Iris pigment epithelial cell (primary cell): Measurements from ENCODE around the gene ZIC5.

Source experiments
- DNase-seq: peaks from one replicate; pipeline ENCODE4 v3.0.0-alpha.2; 2011; ENCODE audit warnings: low read depth

Gene ZIC5

DNA sequence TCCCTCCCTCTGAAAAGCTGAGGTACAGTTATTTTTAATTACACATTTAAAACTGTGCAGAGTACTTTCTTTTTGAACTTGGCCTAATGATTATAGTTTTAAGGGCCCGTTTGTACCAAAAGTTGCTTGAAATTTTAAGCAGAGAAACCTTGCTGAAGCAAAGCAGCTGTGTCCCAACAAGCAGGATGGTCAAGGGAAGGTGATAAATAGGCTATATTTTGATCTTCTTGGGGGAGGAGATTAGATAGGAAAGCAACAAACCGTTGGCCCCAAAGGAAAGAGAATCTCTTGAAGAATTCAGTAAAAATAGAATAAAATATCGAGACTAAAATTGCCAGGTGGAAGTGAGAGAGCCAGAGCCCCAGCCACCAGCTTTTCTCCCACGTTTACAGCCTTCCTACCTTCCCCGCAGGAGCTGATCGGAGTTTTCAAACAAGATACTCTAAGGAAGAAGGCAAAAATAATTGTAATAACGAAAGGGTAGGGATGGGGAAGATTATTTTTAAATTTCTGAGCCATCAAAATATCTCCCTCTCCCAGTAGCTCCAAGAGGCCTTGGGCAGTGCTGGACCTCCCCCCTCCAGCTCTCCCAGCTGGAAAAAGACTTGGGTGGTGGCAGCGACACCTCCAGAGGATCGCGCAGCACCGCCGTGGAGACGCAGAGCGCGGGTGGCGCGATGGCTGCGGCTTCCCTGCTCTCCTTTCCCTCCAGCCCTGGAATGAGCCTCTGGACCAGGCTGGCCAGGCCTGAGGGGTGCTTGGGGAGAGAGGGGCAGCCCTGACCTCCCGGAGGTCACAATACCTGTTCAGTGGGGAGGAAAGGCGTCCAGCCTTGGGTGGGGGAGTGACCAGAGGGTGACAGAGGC lies 15.8 kb upstream of the ZIC5 start:
- no peak for DNase-seq

- no peak for DNase-seq
Measured at GRCh38 chr13:99986741-99987140, 15.2 kb upstream of the ZIC5 start.

DNA sequence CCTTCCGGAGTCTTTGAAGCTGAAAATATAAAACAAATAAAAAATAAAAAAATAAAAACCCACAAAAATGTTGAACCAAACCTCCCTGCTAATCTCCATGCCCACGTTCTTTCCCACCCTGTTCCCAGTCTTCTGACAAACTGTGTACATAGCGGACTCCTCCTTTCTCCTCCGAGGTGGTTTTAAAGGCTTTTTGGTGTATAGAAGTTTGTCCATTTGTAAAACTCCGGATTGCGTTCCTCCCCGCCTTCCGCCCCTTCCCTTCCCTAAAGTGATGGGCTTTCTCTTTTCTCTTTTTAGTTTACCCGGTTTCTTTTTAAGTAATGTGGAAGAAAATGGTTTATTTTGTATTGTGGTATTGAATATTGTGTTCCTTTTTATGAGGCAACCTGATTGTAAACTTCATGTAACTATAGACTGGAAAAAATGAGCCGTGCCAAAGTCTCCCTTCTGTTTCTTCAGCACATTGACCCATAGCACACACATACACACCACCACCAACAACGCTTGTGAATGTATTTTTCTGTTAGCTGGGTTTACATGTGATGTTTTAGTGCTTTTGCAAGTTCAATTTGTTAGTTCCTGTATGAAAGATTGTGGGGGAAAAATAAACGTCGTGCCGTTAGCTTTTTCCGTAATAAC lies 14.4 kb upstream of the ZIC5 start:
- DNase-seq, result no peak

- no peak for DNase-seq
Measured at GRCh38 chr13:99985241-99985874, 13.8 kb upstream of the ZIC5 start.

DNA sequence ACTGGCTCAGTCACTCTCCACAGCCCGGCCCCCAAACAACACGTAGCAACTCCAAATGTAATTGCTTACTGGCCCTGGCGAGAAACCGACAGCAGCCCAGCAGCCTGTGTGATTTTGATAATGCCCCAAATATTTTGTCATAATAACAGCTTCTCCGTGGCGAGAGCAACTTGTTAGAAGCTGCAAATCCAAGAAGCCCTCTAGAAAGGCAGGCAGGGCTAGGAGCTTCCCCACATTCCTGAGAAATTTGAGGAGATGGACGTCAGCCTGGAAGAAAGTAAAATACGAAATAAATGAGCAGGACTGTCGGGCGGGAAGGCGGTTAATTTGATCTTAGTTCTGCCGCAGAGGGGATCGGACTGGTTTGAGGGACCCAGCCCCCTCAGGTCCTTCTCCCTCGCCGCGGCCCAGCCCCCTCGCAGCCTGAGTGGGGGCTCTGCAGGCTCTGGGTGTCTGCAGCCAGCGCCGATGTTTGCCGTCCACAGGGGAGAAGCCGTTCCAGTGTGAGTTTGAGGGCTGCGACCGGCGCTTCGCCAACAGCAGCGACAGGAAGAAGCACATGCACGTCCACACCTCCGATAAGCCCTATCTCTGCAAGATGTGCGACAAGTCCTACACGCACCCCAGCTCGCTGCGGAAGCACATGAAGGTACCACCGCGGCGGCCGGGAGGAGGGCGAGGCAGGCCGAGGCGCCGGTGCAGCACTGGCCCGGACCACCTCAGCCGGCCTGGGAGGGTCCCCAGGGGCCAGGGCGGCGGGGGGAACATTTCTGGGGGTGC lies 13.1 kb upstream of the ZIC5 start:
- DNase-seq, result no peak

DNA sequence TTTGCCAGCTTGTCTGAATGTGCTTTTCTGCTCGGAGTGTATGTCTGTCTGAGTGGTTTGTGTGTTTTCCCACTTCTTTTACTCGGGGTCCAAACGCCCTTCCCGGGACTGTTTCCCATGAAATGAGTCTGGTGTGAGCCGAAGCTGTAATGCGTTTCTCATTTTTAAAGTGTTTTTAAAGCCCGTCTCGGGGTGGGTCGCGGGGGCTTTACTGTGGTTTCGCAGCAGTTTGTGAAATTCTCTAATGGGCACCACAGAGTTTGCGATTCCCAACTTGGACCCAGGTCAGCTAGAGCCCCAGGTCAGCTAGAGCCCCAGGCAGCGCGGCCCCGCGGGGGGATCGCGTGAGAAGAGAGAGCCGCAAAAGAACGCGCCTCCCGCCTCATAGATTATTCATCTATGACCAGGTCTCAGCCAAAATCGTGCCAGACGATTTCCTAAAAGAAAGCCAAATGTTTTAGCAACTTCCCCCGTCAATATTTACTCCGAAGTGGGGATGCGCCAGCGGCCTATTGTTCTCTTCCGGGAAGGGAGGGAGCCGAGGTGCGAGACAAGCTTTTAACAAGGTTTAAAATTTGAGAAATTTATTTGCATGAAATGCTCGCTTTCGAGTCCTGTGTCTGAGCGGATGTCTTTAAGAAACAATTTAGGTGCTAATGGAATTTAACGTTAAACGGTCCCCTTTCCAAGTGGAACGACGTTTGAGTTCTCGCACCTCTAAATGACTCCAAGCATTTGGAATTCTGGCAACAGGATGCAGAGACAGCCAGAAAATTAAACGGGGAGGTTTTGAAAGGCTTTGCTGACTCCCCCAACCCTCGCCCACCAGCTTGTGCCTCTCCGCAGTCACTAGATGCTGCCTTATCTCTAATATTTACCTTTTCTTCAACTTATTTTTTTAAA lies 12.2 kb upstream of the ZIC5 start:
- no peak for DNase-seq

DNA sequence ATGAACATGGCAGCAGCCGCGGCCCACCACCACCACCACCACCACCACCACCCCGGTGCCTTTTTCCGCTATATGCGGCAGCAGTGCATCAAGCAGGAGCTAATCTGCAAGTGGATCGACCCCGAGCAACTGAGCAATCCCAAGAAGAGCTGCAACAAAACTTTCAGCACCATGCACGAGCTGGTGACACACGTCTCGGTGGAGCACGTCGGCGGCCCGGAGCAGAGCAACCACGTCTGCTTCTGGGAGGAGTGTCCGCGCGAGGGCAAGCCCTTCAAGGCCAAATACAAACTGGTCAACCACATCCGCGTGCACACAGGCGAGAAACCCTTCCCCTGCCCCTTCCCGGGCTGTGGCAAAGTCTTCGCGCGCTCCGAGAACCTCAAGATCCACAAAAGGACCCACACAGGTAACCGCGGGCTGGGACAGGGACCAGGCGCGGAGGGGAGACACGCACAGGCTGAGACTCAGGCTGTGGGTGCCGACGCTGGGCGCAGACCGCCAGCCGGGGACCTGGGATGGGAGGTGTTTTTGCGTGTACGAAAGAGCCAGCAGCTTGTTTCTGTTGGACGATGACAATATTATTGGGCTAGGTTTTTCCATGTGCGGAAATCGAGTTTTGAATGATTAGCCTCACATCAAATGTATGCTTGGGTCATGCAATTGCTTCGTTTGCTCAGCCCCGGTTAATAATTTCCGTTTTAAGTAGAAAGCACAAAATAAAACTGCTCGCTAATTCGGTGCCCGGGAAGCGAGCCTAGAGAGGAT lies 11.3 kb upstream of the ZIC5 start:
- no peak for DNase-seq

GRCh38 chr13:99982036-99982730 lies 10.6 kb upstream of the ZIC5 start:
- DNase-seq, result no peak

DNA sequence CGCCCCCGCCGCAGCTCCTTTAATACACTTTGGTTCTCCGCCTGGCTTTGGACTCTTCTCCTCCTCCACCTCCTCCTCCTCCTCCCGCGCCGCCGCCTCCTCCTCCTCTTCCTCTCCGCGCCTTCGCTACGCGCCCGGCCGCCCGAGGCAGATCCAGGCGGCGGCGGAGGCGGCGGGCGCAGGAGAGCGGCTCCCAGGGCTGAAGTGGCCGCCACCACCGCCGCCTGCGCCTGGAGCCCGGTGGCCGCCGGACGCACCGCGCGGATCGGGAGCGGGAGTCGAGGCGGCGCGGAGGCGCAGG lies 10.1 kb upstream of the ZIC5 start, which contains the start of gene ZIC2:
Gene ZIC2, plus strand, starts transcription at position 50 of the 301 bp plus-strand sequence. CDS start 281 bp downstream, outside the sequence.
- no peak for DNase-seq

- peak; percentile 44 for DNase-seq
Measured at GRCh38 chr13:99980824-99981734, 9.5 kb upstream of the ZIC5 start.

DNA sequence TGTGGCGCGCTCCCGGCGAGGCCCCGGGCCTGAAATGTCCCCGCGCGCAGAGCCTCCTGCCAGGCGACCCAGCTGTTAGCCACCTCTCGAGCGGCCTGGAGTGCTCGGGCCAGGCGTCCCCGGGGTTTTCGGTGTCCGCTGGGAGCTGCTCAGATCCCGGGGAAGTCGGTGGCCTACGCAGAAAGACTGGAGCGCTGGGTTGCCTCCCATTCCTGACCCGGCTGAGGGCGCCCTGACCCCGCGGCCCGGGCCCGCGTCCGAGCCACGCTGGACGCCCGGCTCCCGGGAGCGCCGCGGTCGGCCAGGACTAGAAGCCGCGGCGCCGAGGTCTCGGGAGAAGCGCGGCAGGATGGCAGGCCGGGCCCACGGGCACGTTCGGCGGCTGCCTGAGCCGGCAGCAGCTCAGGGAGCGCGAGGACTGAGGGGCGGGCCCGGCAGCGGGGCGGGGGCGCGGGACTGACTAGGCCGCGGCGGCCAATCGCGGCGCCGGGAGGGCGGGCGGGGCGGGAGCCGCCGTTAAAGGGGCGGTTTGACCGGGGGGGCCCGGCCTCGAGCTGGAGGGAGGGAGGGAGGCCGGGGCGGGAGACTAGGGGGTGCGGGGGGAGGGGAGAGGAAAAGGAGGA lies 8.7 kb upstream of the ZIC5 start:
- DNase-seq, result peak; percentile 71

GRCh38 chr13:99979453-99980200 lies 8.1 kb upstream of the ZIC5 start:
- no peak for DNase-seq

DNA sequence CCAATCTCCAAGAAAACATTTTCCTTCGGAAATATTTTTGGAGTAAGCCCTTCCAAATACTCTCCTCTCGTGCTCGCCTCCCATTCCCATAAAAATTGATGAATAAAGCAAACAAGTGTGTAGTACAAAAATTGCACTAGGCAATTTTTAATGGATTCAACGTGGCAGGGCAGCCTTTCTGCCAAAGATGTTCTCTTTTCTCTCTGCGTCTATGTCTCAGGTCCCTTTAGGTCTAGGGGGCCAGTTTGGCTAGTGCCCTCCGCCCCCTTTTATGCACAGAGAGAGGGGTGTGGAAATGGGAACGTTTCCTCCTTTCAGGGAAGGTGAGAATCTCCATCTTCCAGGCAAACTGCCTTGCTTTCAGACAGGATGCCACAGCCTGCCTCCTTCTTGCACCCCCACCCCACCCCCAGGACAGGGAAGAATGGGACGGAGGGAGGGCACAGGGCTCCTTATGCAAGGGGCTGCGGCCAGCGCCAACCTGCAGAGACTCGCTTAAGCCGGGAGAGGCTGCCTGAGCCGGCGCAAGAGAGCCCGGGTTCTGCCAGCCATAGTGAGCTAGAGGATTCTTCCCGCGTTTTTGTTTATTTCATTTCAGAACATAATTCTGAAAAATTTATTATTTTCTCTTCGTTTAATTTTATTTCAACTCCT lies 7.4 kb upstream of the ZIC5 start:
- DNase-seq, result no peak

DNA sequence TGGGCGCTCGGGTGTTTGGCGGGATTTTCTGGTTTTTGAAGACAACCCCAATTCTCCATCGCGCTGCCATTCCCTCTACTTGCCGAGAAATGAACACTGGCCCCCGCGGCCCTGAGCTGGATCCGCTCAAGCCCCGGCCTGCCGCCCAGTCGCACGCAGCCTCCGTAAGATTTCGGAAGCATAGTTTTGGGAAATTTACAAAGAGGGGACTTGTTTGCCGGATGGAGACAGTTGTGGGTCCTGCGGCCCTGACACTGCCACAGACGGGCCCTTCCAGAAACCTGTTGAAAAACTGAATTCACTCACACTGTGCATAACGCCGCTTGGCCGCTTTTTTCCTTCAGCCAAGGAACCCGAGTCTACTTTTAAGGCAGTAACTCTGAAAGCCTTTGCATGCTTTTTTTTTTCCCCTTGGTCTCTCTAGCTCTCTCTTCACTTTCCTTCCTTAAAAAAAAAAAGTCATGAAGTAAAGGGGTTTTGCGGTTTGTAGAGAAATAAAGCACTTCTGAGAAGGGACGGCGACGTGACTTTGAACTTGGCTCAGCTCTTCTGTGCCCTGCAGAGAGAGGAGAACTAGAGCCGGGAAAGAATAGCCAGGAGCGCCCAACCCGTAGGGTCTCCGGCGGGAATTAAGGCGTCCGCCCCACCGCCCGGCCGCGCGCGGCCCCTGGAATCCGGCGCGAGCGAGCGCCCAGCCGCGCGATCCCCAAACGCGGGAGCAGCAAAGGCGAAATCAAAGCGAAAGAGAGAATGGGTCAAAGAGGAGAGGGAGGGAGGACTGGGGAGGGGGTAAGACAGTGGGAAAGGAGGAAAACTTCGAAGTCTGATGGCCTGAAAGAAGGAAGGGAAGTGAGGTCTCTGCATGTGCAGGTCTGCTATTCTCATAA lies 6.6 kb upstream of the ZIC5 start:
- no peak for DNase-seq

- no peak for DNase-seq
Measured at GRCh38 chr13:99977334-99977911, 5.9 kb upstream of the ZIC5 start.

- no peak for DNase-seq
Measured at GRCh38 chr13:99976575-99976974, 5.0 kb upstream of the ZIC5 start.
